ENCODE results near the gene KRT71.

DNA sequence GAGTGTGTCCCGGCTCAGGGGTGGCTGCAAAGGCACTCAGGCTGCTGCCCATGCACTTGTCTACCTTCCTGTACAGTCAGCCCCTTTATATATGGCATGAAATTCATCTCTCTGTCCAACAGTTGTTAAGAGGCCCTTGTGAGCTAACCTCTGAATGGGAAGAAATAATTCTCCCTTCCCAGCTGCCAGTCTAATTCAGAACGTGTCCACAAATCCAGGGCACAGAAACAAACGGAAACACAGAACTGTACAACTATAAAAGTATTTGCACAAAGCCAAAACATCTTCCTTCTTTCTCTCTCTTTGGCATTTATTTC lies 33.6 kb downstream of the KRT71 start:
- TF ChIP-seq ZNF384 (IDR thresholded peaks at IDR 0.05) (no peak), FOXM1 (IDR thresholded peaks at IDR 0.05; ENCODE audit: borderline replicate concordance) (no peak), HDGF (IDR thresholded peaks at IDR 0.05; ENCODE audit: borderline replicate concordance) (no peak), BHLHE40 (IDR thresholded peaks at IDR 0.05; ENCODE audit: borderline replicate concordance) (no peak), SUZ12 (IDR thresholded peaks at IDR 0.05) (no peak), TARDBP (IDR thresholded peaks at IDR 0.05) (no peak), SP1 (IDR thresholded peaks at IDR 0.05) (no peak), FOXA1 (IDR thresholded peaks at IDR 0.05) (no peak)

Data from HEK293T (cell line).